Measurements from ENCODE around the gene C3orf20. TPM values are rescaled to one million over a fixed set of nuclear protein-coding genes. Genes with fewer than 3 reads are reported as not detected.

The C3orf20 gene
- total RNA-seq, 1 donor = not detected

DNA sequence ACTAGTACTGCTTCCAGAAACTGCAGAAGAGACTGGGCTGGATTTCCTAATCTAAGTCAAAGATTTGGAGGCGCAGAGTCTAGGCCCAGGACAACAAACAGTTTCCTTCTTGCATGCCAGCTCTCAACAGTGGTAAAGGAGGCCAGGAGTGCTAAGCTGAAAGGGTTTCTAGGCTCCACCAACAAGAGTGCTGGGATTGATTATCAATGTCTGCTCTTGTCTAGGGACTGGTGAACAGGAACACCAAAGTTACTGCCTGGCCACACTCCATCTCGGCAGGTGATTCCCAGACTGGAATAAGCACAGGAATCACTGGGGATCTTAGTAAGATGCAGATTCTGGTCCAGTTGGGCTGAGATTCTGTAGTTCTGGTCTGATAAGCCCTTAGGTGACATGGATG, 121.1 kb downstream of the C3orf20 start:
- no peak overlapping the region for H3K4me3 ChIP-seq (ENCODE audit: low read depth, low read length)
- no peak for DNase-seq (ENCODE audit: low read depth)
- TF ChIP-seq CTCF (IDR thresholded peaks at IDR 0.05; ENCODE audit: insufficient read depth, low read depth, low read length) = no peak

DNA sequence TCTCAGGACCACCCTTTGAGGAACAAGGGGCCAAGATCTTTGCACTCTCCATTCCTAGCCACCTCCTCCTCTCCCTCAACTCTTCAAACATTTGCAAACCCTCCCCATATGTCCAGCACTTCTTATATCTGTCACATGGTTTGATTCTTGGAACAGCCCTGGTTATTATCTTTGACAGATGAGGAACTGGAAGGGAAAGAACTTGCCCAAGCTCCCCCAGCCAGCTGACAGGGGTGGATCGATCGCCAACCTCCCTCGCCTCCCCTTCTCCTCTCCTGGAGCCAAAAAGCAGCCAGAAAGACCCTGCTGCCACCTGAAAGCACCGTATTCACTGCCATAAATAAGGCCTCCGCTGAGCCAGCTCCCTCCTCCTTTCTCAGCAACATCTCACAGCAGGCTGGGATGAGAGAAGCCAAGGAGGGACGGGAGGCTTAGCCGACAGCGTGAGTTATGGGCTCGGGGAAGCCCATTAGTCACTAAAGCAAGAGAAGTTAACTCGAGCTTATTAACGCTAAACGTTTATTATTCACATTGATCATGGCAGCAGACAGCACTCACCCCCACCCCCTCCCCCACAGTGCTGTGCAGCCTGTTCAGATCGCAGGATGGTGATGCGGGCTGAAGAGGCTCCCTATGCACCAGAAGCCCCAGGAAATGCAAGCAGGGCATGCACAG, 121.6 kb downstream of the C3orf20 start:
- DNase-seq (ENCODE audit: low read depth) = no peak
- H3K4me3 ChIP-seq (ENCODE audit: low read depth, low read length) = no peak overlapping the region
- TF ChIP-seq CTCF (IDR thresholded peaks at IDR 0.05; ENCODE audit: insufficient read depth, low read depth, low read length) = no peak

DNA sequence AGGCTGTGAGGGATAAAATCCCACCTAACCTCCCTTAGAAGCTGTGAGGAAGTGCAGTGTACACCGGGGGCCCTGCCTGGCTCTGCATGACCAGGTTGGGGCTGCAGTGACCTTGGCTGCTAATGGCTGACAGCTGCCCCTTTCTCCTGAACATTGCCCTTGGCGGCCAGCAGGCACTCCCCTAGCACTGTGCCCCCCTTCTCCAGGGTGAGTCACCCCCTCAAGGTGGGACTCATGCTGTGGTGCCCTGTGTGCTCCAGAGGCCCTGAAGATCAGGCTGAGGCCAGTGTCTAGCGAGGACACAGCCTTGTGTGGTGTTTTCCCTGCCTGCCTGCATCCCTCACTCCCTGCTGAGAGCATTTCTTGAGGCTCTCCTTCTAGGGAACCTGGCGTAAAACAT, 122.8 kb downstream of the C3orf20 start:
- DNase-seq (ENCODE audit: low read depth) = no peak
- TF ChIP-seq CTCF (IDR thresholded peaks at IDR 0.05; ENCODE audit: insufficient read depth, low read depth, low read length) = no peak
- H3K4me3 ChIP-seq (ENCODE audit: low read depth, low read length) = no peak overlapping the region

GRCh38 chr3:14798231-14798630, 123.3 kb downstream of the C3orf20 start:
- no peak for TF ChIP-seq CTCF (IDR thresholded peaks at IDR 0.05; ENCODE audit: insufficient read depth, low read depth, low read length)
- no peak overlapping the region for H3K4me3 ChIP-seq (ENCODE audit: low read depth, low read length)
- no peak for DNase-seq (ENCODE audit: low read depth)

DNA sequence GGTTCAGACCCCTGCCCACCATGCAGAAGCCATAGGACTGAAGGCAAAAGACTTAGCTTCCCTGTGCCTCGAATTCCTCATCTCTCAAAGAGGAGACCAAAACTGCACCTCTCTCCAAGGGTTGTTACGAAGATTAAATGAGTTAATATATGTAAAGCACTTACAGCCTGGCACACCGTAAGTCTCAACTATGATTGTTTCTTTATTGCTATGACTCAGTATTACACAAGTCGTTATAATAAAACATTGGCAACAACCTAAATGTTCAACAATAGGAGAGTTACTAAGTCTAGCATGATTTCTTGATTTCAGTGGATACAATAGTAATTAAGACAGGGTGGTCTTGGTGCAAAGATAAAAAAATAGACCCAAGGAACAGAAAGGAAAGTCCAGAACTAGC, 124.2 kb downstream of the C3orf20 start:
- DNase-seq (ENCODE audit: low read depth) = no peak
- no peak for TF ChIP-seq CTCF (IDR thresholded peaks at IDR 0.05; ENCODE audit: insufficient read depth, low read depth, low read length)
- H3K4me3 ChIP-seq (ENCODE audit: low read depth, low read length) = no peak overlapping the region

DNA sequence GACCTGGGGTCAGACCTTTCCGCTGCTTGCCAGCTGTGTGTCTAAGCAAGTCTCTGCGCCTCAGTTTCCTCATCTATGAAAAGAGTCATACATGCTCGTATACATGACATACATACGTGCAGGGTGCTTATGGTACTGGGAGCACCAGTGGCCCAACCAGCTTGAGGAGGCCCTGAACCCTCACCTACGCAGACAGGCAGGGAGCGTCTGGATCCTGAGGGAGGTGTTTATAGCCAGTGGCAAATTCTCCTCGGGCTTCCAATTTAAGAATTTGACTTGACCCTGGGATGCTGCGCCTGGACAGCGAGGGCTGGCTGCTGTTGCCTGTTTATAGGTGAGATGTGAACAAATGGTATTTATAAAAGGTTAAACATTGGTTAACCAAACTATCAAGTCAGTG, 126.1 kb downstream of the C3orf20 start:
- no peak overlapping the region for H3K4me3 ChIP-seq (ENCODE audit: low read depth, low read length)
- no peak for DNase-seq (ENCODE audit: low read depth)
- no peak for TF ChIP-seq CTCF (IDR thresholded peaks at IDR 0.05; ENCODE audit: insufficient read depth, low read depth, low read length)

Data from fibroblast of villous mesenchyme (primary cell).